SK-N-SH (cell line): ENCODE results near the gene CRTC3.

Source experiments
- EP300 ChIP-seq, 2 experiments: IDR thresholded peaks; 2 replicates each; pipeline versions ENCODE4 v1.4.0 to v1.6.1; 2012; ENCODE audit warnings: borderline replicate concordance in 1 of 2, low read depth in 1 of 2, low read length in 1 of 2
- SIN3A ChIP-seq: IDR thresholded peaks from 2 replicates; pipeline ENCODE4 v1.6.1; 2012; ENCODE audit warnings: low read depth, mild to moderate bottlenecking, low read length, moderate library complexity, borderline replicate concordance
- TAF1 ChIP-seq: IDR thresholded peaks from 2 replicates; pipeline ENCODE4 v1.6.1; 2012; ENCODE audit warnings: low read depth, mild to moderate bottlenecking, low read length, moderate library complexity, borderline replicate concordance
- TF ChIP-seq, protein P1 (sequence below): fragments of 200-600 bp; sonication (generic); IDR thresholded peaks from 2 replicates; pipeline ENCODE4 v1.6.1; 2017; ENCODE audit warnings: antibody characterized with exemption, mild to moderate bottlenecking, moderate library complexity

DNA sequence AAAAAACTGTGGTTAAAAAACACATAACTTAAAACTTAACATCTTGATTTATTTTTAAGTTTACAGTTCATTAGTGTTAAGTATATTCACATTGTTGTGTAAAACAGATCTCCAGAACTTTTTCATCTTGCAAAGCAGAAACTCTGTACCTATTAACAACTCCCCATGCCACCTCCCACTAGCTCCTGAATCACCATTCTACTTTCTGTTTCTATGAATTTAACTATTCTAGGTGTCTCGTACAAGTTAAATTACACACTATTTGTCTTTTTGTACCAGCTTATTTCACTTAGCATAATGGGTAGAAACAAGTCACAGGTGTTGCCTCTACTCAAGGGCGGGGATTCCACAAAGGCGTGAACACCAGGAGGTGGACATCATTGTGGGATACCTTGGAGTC is 43.2 kb downstream of the CRTC3 start:
- TF ChIP-seq, protein P1, sequence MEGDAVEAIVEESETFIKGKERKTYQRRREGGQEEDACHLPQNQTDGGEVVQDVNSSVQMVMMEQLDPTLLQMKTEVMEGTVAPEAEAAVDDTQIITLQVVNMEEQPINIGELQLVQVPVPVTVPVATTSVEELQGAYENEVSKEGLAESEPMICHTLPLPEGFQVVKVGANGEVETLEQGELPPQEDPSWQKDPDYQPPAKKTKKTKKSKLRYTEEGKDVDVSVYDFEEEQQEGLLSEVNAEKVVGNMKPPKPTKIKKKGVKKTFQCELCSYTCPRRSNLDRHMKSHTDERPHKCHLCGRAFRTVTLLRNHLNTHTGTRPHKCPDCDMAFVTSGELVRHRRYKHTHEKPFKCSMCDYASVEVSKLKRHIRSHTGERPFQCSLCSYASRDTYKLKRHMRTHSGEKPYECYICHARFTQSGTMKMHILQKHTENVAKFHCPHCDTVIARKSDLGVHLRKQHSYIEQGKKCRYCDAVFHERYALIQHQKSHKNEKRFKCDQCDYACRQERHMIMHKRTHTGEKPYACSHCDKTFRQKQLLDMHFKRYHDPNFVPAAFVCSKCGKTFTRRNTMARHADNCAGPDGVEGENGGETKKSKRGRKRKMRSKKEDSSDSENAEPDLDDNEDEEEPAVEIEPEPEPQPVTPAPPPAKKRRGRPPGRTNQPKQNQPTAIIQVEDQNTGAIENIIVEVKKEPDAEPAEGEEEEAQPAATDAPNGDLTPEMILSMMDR = no peak
- TF ChIP-seq SIN3A = no peak
- no peak for TF ChIP-seq TAF1
- no peak for TF ChIP-seq EP300 (IDR thresholded peaks at IDR 0.05; ENCODE audit: borderline replicate concordance in 1 of 2, low read depth in 1 of 2, low read length in 1 of 2)
